Muscle of back (tissue), 11 donors: ENCODE data around the gene LTBP4. TPM values are rescaled to one million over a fixed set of nuclear protein-coding genes. Genes with fewer than 3 reads are reported as not detected.

Experiments used
- DNase-seq, 3 donors: peaks; one replicate each; pipeline versions ENCODE4 v3.0.0 to v3.0.0-alpha.2; 2013
- polyA plus RNA-seq, 10 donors: library from polyadenylated mRNA; unstranded; fragments of 120-200 nt; gene quantifications; one replicate each; pipeline ENCODE4 v1.2.1, GENCODE V29; 2013; ENCODE audit not compliant: insufficient read length in 10 of 10

Gene LTBP4
- polyA plus RNA-seq, 10 donors: 157 to 405 (median 220) TPM

DNA sequence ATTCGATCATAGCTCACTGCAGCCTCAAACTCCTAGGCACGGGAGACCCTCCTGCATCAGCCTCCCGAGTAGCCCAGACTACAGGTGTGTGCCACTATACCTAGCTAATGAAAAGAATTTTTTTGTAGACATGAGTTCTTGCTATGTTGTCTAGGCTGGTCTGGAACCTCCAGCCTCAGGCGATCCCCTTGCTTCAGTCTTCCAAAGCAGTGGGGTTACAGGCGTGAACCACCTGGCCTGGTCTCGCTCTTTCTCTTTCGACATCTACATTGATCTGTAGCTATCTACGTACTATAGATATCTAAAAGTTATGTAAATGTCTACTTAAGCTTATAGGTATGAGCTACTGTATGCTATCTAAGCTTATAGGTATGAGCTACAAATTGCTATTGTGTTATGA lies 56.9 kb downstream of the LTBP4 start:
- DNase-seq: no peak

DNA sequence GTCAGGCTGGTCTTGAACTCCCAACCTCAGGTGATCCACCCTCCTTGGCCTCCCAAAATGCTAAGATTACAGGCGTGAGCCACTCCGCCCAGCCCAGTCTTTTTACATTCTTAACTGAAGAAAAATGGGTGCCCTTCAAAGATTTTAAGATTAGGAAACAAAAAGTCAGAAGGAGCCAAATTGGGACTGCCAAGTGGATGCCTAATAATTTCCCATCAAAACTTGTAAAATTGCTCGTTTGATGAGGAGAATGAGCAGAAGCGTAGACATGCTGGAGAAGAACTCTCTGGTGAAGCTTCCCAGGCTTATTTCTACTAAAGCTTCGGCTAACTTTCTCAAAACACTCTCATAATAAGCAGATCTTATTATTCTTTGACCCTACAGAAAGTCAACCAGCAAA lies 57.9 kb downstream of the LTBP4 start:
- DNase-seq: no peak

DNA sequence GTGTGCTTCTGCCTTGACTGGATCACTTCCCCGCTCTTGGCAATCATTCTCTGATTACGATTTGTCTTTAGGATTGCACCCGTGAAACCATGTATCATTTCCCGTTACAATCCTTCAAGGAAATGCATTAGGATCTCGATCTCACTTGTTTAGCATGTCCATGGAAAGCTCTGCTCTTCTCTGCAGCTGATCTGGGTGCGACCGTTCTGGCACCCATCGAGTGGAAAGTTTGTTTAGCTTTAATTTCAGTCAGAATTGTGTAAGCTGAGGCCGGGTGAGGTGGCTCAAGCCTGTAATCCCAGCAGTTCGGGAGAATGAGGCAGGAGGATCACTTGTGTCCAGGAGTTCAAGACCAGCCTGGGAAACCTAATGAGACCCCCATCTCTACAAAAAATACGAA lies 58.4 kb downstream of the LTBP4 start:
- no peak for DNase-seq

DNA sequence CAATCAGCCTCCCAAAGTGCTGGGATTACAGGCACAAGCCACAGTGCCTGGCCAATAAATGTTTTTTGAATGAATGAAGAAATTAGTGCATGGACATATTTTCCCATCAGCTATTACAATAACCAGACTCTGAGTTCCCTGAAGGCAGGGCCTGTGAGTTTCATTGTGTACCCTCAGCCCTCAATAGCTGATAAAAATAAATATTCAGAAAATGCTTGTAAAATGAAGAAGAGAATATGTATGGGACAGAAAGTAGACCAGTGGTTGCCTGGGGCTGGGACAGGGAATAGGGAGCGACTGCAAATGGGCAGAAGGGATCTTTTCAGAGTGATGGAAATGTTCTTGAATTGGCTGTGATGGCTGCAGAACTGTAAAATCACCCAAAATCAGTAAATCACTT lies 60.4 kb downstream of the LTBP4 start:
- no peak for DNase-seq

DNA sequence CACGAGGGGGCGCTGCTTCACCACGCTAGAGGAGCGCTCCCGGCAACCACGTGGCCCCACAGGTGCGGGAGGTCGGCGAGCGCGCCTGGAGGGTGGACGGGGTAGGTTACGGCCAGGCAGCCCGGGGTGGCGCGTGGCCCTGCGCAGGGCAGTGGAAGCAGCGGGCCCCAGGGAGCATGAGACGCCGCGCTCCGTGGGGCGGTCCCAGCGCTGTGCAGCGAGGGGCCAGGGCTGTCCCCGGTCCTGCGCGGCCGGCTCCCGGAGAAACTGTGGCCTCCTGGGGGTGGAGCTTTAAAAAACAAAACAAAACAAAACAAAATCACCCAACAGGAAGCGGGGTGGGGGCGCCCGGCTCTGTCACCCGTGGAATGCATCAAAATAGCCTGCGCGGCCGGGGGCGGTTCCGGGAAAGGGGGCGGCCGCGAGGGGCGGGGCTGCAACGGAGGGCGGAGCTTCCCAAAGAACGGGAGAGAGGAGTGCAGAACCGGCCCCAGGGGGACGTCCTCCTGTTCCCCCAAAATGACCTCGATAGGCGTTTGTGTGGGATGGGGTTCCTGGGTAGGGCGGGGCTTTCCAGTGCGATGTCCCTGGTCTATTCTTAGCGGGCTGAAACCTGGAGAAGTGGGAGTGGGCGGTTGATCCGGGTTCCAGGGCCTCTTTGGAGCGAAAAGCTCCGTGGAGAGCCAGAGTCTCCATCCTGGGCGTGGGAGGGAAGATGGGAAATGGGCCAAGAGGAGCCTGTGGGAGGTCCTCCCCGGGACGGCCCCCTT lies 61.9 kb downstream of the LTBP4 start:
- DNase-seq: peak; percentile 83 to 97 (median 93)

DNA sequence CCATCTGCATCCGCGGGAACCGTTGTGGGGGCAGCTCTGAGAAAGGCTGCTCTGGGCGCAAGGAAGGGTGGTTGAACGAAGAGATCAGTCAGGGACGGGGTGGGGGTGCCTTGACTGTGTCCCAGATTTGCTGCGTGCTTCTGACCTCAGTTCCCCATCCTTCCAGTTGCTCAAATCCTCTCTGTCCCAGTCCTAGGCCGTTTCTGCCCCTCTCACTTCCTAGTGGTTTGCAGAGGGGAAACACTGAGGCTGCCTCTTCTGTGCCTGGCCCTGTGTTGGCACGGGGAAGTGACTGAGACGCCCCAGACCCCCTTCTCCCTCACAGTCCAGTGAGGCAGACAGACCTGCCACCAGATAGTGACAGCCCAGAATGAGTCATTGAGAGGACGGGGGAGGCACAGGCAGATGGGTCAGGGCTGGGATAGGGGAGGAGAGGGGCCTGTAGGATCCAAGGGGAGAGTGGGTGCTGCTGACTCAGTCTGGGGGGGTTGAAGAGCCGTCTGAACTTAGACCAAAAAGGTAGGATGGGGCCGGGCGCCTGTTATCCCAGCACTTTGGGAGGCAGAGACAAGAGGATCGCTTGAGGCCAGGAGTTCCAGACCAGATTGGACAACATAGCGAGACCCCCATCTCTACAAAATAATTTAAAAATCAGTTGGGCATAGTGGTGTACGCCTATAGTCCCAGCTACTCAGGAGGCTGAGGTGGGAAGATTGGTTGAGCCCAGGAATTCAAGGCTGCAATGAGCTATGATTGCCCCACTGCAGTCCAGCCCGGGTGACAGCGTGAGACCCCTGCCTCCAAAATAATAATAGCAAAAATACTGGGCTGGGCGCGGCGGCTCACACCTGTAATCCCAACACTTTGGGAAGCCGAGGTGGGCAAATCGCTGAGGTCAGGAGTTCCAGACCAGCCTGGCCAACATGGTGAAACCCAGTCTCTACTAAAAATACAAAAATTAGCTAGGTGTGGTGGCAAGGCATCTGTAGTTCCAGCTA lies 62.8 kb downstream of the LTBP4 start:
- DNase-seq: no peak

DNA sequence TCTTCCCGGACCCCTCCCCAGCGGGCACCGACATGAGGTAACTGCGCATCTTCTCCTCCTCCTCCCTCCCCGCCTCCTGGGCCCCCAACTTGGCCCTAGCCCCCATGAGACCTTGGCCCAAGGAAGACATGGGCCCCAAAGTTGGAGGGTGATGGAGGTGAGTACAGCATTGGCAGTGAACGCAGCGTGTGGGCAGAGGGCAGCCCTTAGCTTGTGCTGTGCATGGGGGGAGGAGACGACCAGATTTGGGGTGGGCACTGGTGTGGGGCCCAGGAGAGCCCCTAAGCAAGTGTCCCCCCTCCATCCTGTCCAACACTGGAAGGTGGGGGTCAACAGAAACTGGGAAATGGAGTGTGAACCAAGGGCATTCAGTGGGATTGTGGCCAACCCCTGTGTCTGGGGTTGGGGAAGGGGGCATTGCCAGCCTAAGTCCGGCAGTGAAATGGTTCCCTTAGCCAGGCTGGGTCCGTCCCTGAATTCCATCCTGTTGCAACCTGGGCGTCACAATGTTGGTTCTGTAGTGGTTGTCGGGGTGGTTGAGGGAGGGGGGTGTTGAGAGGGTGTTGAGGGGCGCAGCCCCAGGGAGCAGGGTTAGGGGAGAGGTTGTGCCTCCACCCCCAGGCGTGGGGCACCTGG lies 65.8 kb downstream of the LTBP4 start:
- peak in 1 of 3 donors; percentile 34 for DNase-seq

DNA sequence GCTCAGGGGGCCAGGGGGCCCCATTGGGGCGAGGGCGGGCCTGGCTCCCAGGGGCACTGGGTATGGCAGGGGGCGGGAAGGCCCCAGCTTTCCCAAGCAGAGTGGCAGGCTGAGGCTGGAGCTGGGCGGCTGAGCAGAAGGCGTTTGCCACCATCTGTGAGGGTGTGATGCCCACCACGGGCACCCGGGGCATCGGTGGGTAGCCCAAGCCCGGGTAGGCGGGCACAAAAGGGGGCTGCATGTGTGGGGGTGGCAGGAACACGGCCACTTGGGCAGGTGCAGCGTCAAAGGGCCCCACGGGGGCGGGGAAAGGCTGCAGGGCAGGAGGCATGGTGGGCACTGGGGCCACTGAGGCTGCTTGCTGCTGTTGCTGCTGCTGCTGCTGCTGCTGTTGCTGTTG lies 66.4 kb downstream of the LTBP4 start:
- DNase-seq: no peak

DNA sequence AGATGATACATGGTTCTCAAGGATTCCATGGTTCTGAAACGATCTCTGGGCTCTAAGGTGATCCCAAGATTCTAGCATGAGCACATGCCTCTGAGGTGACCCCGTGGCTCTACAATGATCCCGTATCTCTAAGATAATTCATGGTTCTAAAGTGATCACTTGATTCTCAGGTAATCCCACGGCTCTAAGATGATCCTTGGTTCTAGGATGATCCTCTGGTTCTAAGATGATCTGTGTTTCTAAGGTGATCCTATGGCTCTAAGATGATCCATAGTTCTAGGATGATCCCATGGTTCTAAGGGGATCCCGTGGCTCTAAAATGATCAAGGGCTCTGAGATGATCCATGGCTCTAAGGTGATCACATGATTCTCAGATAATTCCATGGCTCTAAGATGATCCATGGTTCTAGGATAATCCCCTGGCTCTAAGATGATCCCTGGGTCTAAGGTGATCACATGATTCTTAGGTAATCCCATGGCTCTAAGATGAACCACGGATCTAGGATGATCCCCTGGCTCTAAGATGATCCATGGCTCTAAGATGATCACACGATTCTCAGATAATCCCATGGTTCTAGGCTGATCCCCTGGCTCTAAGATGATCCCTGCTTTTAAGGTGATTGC lies 67.9 kb downstream of the LTBP4 start:
- DNase-seq: no peak

DNA sequence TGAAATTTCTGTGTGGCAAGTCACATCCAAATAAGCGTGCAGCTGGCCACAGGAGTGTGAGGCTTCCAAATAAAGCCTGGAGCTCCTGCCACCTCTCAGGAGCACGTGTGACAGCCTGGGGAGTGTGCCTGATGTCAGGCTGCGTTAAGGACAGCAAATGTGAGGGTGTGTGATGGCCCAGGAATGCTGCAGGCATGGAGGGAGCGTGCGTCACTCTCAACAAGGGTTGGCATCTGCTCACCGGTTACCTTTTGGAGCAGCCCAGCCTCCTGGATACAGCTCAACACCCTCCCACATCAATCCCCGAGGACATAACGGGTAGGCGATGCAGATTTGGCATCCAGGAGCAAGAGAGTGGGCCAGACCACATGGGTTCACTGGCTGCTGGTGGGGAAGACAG lies 70.2 kb downstream of the LTBP4 start:
- no peak for DNase-seq

DNA sequence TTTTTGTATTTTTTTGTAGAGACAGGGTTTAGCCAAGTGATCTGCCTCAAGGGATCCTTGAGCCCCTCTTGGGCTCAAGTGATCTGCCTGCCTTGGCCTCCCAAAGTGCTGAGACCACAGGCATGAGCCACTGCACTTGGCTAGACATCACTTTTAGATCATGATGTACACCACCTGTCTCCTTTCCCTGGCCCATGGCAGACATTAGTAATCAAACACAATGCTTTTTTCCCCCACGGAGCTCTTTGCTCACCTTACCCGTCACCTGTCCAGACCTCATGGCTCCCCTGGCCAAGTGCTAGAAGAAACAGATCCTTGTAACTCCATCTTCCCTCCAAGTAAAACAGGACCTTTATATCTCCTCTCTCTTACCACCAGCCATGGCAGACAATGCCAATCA lies 70.9 kb downstream of the LTBP4 start:
- no peak for DNase-seq

DNA sequence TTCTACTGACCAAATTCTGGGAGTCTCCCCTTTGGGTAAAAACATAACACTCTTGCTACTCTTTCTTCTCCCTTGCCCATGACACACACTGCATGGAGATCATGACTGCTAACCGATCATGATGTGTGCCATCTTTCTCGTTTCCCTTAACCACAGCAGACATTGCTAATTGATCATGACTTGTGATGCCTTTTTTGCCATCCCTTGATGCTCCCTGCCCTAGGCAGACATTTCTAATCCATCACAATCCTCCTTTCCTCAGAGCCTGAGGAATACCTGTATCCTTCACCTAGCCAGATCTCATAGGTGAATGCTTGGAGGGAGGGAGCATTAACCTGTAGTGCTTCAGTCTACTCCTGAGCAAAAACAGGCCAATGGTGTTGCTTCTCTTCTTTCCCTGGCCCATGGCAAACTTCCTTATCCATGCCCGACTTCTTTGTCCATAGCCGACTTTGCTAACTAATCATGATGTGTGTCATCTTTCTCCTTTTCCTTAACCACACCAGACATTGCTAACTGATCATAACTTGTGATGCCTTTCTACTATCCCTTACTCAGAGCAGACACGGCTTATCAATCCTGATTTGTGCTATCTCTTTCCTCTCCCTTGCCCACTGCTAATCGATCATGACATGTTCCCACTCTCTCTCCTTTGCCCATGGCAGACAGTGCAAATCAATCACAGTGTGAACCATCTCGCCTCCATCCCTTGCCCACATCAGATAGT lies 71.6 kb downstream of the LTBP4 start:
- DNase-seq: no peak

DNA sequence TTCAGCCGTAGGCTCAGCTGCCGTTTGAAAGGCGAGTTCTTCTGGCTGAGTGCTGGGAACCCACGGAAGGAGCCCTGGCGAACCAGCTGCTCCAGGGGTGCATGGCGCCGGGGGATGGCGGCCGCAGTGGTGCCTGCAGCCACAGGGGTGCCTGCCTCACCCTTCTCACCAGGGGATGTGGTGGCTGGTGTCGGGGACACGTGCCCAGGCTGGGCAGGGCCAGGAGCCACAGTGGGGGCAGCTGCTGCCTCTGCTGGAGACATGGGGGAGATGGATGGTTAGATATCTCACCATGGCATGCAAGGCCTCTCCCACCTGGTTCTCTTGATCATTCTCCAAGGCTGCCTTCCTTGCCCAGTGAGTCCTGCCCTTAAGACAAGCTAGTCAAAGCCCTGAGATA lies 72.2 kb downstream of the LTBP4 start:
- DNase-seq: no peak

DNA sequence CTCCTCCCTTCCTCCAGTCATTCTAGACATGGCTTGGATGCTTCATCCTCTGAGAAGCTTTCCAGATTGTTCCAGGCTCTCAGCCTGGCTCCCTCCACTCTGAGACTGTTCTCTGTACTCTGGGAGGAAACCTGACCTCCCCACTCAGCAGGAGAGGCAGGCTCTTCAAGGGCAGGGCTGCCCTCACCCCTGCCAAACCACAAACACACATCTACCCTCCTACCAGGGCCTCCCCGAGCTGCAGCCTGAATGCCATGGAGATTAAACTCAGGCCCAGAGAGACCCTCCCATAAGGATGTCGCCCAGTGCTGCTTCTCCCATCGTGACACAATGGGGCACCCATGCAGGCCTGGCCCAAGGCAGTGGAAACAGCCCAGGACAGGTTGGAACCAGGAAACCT lies 73.1 kb downstream of the LTBP4 start:
- DNase-seq: no peak

DNA sequence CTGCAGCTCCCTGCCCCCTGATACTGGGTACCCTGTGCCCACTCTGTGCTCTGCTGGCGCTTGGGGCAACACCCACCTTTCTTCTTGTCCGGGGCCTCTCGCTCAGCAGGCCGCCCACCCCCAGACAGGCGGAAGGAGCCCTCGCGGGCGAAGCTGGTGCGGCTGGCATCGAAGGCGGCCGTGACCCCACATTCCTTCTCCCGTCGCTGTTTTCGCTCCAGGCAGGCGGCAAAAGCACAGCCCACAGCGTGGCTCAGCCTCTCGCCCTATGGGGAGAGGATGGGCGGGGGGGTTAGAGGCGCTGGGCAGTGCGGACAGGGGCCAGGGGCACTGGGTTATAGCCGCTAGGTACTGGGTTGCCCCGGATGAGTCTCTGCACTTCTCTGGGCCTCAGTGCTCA lies 76.0 kb downstream of the LTBP4 start:
- DNase-seq: no peak

Other genes with a start within 250 kb of the LTBP4 start
- gene HIPK4, start 211.2 kb upstream of the LTBP4 start, polyA plus RNA-seq: 1 to 10 TPM in 9 of 10 donors, under 1 TPM in 1; 0.68 to 1.7 (median 1.4) TPM
- 1 to 10 TPM; 6.0 to 9.0 (median 7.5) TPM for gene PRX, start 188.0 kb upstream of the LTBP4 start, polyA plus RNA-seq
- 1 to 10 TPM; 4.2 to 7.7 (median 6.2) TPM for gene SERTAD1, start 175.4 kb upstream of the LTBP4 start, polyA plus RNA-seq
- gene SERTAD3, start 157.0 kb upstream of the LTBP4 start, polyA plus RNA-seq: 10 to 100 TPM; 37.2 to 55.1 (median 50.9) TPM
- gene BLVRB, start 135.6 kb upstream of the LTBP4 start, polyA plus RNA-seq: 10 to 100 TPM; 26.1 to 55.4 (median 32.3) TPM
- under 1 TPM; 0.25 to 0.81 (median 0.49) TPM for gene SPTBN4, start 134.4 kb upstream of the LTBP4 start, polyA plus RNA-seq
- 10 to 100 TPM; 14.7 to 31.7 (median 19.0) TPM for gene SHKBP1, start 24.5 kb upstream of the LTBP4 start, polyA plus RNA-seq
- 10 to 100 TPM; 22.0 to 37.8 (median 28.3) TPM for gene NUMBL, start 89.3 kb downstream of the LTBP4 start, polyA plus RNA-seq
- 10 to 100 TPM; 15.8 to 22.0 (median 19.0) TPM for gene COQ8B, start 115.5 kb downstream of the LTBP4 start, polyA plus RNA-seq
- 10 to 100 TPM in 5 of 10 donors, 1 to 10 TPM in 5; 7.9 to 11.6 (median 10.0) TPM for gene ITPKC, start 115.7 kb downstream of the LTBP4 start, polyA plus RNA-seq
- gene ACTMAP, start 149.1 kb downstream of the LTBP4 start, polyA plus RNA-seq: 10 to 100 TPM in 5 of 10 donors, 1 to 10 TPM in 5; 7.1 to 12.4 (median 10.1) TPM
- 10 to 100 TPM; 51.6 to 95.0 (median 67.9) TPM for gene SNRPA, start 149.8 kb downstream of the LTBP4 start, polyA plus RNA-seq
- 1 to 10 TPM; 1.0 to 3.9 (median 2.3) TPM for gene MIA, start 174.2 kb downstream of the LTBP4 start, polyA plus RNA-seq
- gene RAB4B, start 176.9 kb downstream of the LTBP4 start, polyA plus RNA-seq: 1 to 10 TPM; 7.1 to 9.6 (median 8.6) TPM
- gene EGLN2, start 197.8 kb downstream of the LTBP4 start, polyA plus RNA-seq: 10 to 100 TPM; 38.4 to 59.6 (median 46.3) TPM
- under 1 TPM in 3 of 10 donors, not detected in 7; 0.18 to 0.29 (median 0.24) TPM for gene CYP2A6, start 249.1 kb downstream of the LTBP4 start, polyA plus RNA-seq